Fibroblast of villous mesenchyme (primary cell): ENCODE results near the gene ARHGDIA. TPM values are rescaled to one million over a fixed set of nuclear protein-coding genes. Genes with fewer than 3 reads are reported as not detected.

ENCODE experiments used
- DNase-seq: peaks from one replicate; pipeline ENCODE4 v3.0.0-alpha.2; 2010; ENCODE audit warnings: low read depth
- H3K4me3 ChIP-seq: 2 replicates; pipeline ENCODE4 v1.5.1; 2011; ENCODE audit warnings: low read depth, mild to moderate bottlenecking, low read length
- CTCF ChIP-seq: IDR thresholded peaks from 2 replicates; pipeline ENCODE4 v1.5.1; 2012; ENCODE audit warnings: low read depth, mild to moderate bottlenecking, low read length; ENCODE audit not compliant: insufficient read depth
- total RNA-seq: library from RNA; depleted of rRNA; stranded (reverse); fragments of >200 nt; gene quantifications from 2 replicates; pipeline ENCODE4 v1.2.3, GENCODE V29; 2012

ARHGDIA gene
- total RNA-seq, 1 donor: 106 TPM

- no peak for DNase-seq
- no peak for TF ChIP-seq CTCF
Observed at GRCh38 chr17:81828656-81829055, 42.5 kb downstream of the ARHGDIA start.

DNA sequence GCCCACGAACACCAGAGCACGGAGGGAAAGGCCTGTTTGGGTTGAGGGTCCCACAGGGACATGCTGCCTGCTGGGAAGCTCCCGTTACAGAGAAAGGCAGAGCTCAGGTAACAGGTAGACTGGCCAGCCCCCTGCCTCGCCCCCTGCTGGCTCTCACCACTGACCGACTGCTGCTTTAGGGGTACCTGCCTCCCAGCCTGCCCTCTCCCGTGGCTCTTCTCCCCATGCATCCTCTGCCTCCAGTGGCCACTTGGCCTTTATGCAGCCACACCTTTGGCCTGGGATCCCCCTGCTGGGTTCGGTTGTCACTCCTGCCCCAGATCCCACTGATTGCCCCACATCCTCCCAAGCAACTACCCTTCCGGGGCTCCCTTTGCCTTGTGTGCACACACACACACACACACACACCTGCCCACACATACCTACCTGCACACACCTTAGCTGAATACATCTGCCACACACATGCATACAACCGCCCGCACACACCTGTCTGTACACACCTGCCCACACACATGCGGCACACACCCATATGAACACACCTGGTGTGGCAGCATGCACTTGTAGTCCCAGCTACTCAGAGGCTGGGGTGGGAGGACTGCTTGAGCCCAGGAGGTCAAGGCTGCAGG is 45.2 kb downstream of the ARHGDIA start:
- DNase-seq: no peak
- no peak overlapping the region for H3K4me3 ChIP-seq
- no peak for TF ChIP-seq CTCF

More at GRCh38 chr17:81828656-81829055, 42.5 kb downstream of the ARHGDIA start:
- H3K4me3 ChIP-seq: no peak overlapping the region

DNA sequence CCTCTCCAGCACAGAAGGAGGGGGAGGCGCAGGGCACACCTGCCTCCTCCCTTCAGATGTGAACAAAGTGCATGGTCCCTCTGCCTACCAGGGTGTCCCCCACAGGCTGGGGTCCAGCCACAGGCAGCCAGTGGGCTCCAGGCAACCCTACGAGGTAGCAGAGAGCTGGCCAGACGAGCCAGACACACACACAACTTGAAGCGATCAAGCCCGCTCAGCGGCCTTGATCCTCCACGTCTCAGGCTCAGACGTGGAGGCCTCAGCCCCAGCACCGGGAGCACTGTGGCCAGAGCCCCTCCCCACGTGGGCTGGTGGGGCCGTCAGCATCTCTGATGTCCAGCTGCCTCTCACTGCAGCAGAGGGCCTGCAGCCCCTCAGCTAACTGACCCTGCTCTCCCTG is 46.5 kb downstream of the ARHGDIA start:
- no peak overlapping the region for H3K4me3 ChIP-seq
- TF ChIP-seq CTCF: no peak
- DNase-seq: no peak

DNA sequence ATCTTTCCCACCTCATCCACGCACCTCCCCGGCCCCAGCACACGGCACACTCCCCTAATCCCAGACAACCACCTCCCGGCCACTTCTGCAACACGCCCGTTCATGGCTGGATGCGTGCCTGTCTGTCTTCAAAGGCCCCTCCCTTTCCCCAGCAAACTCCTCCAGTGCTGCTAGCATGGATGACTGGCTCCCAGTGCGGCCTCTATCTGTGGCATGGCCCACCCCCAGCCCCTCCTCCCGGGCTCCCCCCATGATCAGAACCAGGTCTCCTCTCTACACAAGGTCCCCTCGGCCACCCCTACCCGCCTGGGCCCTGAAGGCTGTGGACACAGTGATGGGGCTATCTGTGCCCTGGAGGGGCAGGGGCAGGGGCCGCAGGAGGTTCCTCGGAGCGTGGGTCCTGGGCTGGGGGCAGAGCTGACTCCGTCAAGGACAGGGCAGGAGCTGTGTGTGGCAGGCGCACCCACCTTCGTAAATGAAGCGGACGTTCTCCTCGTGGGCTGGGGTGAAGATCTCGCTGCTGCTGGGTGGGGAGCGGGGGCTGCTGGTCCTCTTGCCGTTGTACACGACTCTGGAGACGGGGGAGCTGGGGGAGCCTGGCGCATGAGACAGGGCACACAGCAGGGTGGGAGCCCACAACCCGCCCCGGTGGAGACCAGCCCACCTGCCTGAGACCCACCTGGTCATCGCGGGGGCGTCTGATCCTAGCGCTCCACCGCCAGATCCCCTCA is 47.2 kb downstream of the ARHGDIA start:
- no peak overlapping the region for H3K4me3 ChIP-seq
- no peak for TF ChIP-seq CTCF
- DNase-seq: no peak

- no peak for DNase-seq
- no peak overlapping the region for H3K4me3 ChIP-seq
- TF ChIP-seq CTCF: no peak
Observed at GRCh38 chr17:81822996-81823819, 47.9 kb downstream of the ARHGDIA start.

- H3K4me3 ChIP-seq: no peak overlapping the region
- TF ChIP-seq CTCF: no peak
- no peak for DNase-seq
Observed at GRCh38 chr17:81822312-81822637, 48.9 kb downstream of the ARHGDIA start.
